ENCODE data around the gene CEP192. TPM values are rescaled to one million over a fixed set of nuclear protein-coding genes. Genes with fewer than 3 reads are reported as not detected.
"Not testable (repeated sequence)": the region's sequence is repeated elsewhere in the genome, so short reads cannot be mapped to it uniquely, and the experiment has no call there.

The CEP192 gene
- polyA plus RNA-seq, 1 donor (not counting 4 experiments of a cell fraction or from before 2014, with no cell fraction given): 16.6 TPM

GRCh38 chr18:13096719-13097118, 105.6 kb downstream of the CEP192 start:
- Histone ChIP-seq H3K79me2 (ENCODE audit: control insufficient read depth, insufficient read depth, low read length) (no peaks in the 10 kb centered on the region), H3K27ac (ENCODE audit: control insufficient read depth, insufficient read depth, low read length) (no peak overlapping the region), H3K9me3 (ENCODE audit: control insufficient read depth, low read depth, low read length) (no peaks in the 10 kb centered on the region), H3K27me3 (ENCODE audit: control insufficient read depth, extremely low read depth, insufficient read depth, low read length) (no peaks in the 10 kb centered on the region), H3K4me1 (ENCODE audit: control insufficient read depth, extremely low read depth, insufficient read depth, low read length) (no peaks in the 10 kb centered on the region), H3K9ac (ENCODE audit: control insufficient read depth, extremely low read depth, insufficient read depth, low read length) (no peak overlapping the region), H4K20me1 (ENCODE audit: control insufficient read depth, extremely low read depth, insufficient read depth, low read length) (no peaks in the 10 kb centered on the region), H3K36me3 (ENCODE audit: control insufficient read depth in 2 of 2, extremely low read depth in 1 of 2, insufficient read depth in 2 of 2, low read length in 2 of 2) (peaks cover 11 to 21% of the 10 kb centered on the region in 2 experiments), H3K4me2 (ENCODE audit: control insufficient read depth, extremely low read depth, insufficient read depth, low read depth, low read length) (no peak overlapping the region), H3K4me3 (ENCODE audit: control insufficient read depth in 2 of 3, extremely low read depth in 1 of 3, insufficient read depth in 2 of 3, low read depth in 1 of 3, low read length in 3 of 3) (no peak overlapping the region), H2AFZ (ENCODE audit: control insufficient read depth, low read length) (no peak overlapping the region), H3K9me1 (ENCODE audit: control insufficient read depth, extremely low read depth, insufficient read depth, low read length) (no peaks in the 10 kb centered on the region)
- TF ChIP-seq EZH2 (IDR thresholded peaks at IDR 0.05; ENCODE audit: low read length): no peak
- DNase-seq (ENCODE audit: low read depth, low spot score) (no peak), FAIRE-seq (no peak)
- dilution Hi-C loops (cut with MboI; ENCODE audit: extremely low pct_ligation_motif_present, low sequenced_read_pairs): no loop called here

DNA sequence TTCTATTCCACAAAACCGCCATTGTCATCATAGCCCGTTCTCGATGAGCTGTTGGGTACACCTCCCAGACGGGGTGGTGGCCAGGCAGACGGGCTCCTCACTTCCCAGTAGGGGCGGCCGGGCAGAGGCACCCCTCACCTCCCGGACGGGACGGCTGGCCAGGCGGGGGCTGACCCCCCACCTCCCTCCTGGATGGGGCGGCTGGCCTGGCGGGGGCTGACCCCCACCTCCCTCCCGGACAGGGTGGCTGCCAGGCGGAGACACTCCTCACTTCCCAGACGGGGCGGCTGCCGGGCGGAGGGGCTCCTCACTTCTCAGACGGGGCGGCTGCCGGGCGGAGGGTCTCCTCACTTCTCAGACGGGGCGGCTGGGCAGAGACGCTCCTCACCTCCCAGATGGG, 106.9 kb downstream of the CEP192 start:
- H3K9me3 ChIP-seq (ENCODE audit: control insufficient read depth, low read depth, low read length); H3K4me3 ChIP-seq (ENCODE audit: control insufficient read depth in 2 of 3, extremely low read depth in 1 of 3, insufficient read depth in 2 of 3, low read depth in 1 of 3, low read length in 3 of 3); H3K4me1 ChIP-seq (ENCODE audit: control insufficient read depth, extremely low read depth, insufficient read depth, low read length); H3K9ac ChIP-seq (ENCODE audit: control insufficient read depth, extremely low read depth, insufficient read depth, low read length); H3K79me2 ChIP-seq (ENCODE audit: control insufficient read depth, insufficient read depth, low read length); dilution Hi-C loops (cut with MboI; ENCODE audit: extremely low pct_ligation_motif_present, low sequenced_read_pairs); FAIRE-seq; H4K20me1 ChIP-seq (ENCODE audit: control insufficient read depth, extremely low read depth, insufficient read depth, low read length); H3K27ac ChIP-seq (ENCODE audit: control insufficient read depth, insufficient read depth, low read length); H3K27me3 ChIP-seq (ENCODE audit: control insufficient read depth, extremely low read depth, insufficient read depth, low read length); DNase-seq (ENCODE audit: low read depth, low spot score); H3K4me2 ChIP-seq (ENCODE audit: control insufficient read depth, extremely low read depth, insufficient read depth, low read depth, low read length); H3K9me1 ChIP-seq (ENCODE audit: control insufficient read depth, extremely low read depth, insufficient read depth, low read length); H2AFZ ChIP-seq (ENCODE audit: control insufficient read depth, low read length): not testable (repeated sequence)
- peaks cover 11 to 29% of the 10 kb centered on the region in 2 experiments for H3K36me3 ChIP-seq (ENCODE audit: control insufficient read depth in 2 of 2, extremely low read depth in 1 of 2, insufficient read depth in 2 of 2, low read length in 2 of 2)

DNA sequence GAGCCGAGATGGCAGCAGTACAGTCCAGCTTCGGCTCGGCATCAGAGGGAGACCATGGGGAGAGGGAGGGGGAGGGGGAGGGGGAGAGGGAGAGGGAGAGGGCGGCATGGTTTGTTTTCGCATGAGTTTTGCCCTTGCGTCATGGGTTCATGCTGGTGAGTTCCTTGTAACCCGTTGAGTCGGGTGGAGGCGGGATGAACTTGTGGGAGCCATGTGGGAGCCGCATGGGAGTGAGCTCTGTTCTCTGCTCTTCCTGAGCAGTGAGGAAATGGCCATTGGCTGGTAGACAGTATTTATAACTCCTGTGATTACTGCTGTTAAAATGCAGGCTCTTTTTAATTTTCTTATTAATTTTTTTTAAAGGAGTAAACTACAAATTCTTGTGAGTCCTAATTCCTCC, 108.0 kb downstream of the CEP192 start:
- Histone ChIP-seq H3K4me2 (ENCODE audit: control insufficient read depth, extremely low read depth, insufficient read depth, low read depth, low read length) (no peak overlapping the region), H3K9me1 (ENCODE audit: control insufficient read depth, extremely low read depth, insufficient read depth, low read length) (no peaks in the 10 kb centered on the region), H3K9ac (ENCODE audit: control insufficient read depth, extremely low read depth, insufficient read depth, low read length) (no peak overlapping the region), H3K27me3 (ENCODE audit: control insufficient read depth, extremely low read depth, insufficient read depth, low read length) (no peaks in the 10 kb centered on the region), H3K36me3 (ENCODE audit: control insufficient read depth in 2 of 2, extremely low read depth in 1 of 2, insufficient read depth in 2 of 2, low read length in 2 of 2) (peaks cover 10 to 31% of the 10 kb centered on the region in 2 experiments), H3K9me3 (ENCODE audit: control insufficient read depth, low read depth, low read length) (no peaks in the 10 kb centered on the region), H3K4me3 (ENCODE audit: control insufficient read depth in 2 of 3, extremely low read depth in 1 of 3, insufficient read depth in 2 of 3, low read depth in 1 of 3, low read length in 3 of 3) (no peak overlapping the region), H2AFZ (ENCODE audit: control insufficient read depth, low read length) (no peak overlapping the region), H4K20me1 (ENCODE audit: control insufficient read depth, extremely low read depth, insufficient read depth, low read length) (no peaks in the 10 kb centered on the region), H3K27ac (ENCODE audit: control insufficient read depth, insufficient read depth, low read length) (no peak overlapping the region), H3K4me1 (ENCODE audit: control insufficient read depth, extremely low read depth, insufficient read depth, low read length) (no peaks in the 10 kb centered on the region), H3K79me2 (ENCODE audit: control insufficient read depth, insufficient read depth, low read length) (no peaks in the 10 kb centered on the region)
- TF ChIP-seq CTCF (optimal IDR thresholded peaks at IDR 0.05 in 1 of 3, IDR thresholded peaks at IDR 0.05 in 1 of 3, conservative IDR thresholded peaks at IDR 0.05 in 1 of 3; ENCODE audit: extremely low read depth in 1 of 3, insufficient read depth in 2 of 3, low read length in 3 of 3) (no peak), EZH2 (IDR thresholded peaks at IDR 0.05; ENCODE audit: low read length) (no peak)
- FAIRE-seq (no peak), DNase-seq (ENCODE audit: low read depth, low spot score) (no peak)
- dilution Hi-C loops (cut with MboI; ENCODE audit: extremely low pct_ligation_motif_present, low sequenced_read_pairs): no loop called here

Measured in keratinocyte (primary cell).